Karpas-422 (cell line): ENCODE measurements around the gene OR10X1. TPM values are rescaled to one million over a fixed set of nuclear protein-coding genes. Genes with fewer than 3 reads are reported as not detected.

Experiments used
- DNase-seq: peaks from one replicate; pipeline ENCODE4 v3.0.0-alpha.2; 2015
- H2AFZ ChIP-seq: fragments of 200-600 bp; sonication (generic); 2 replicates; pipeline ENCODE4 v1.6.1; 2014; ENCODE audit warnings: antibody characterized with exemption, low read length, mixed read lengths
- H3K27ac ChIP-seq: fragments of 200-600 bp; sonication (generic); 2 replicates; pipeline ENCODE4 v1.5.1; 2014; ENCODE audit warnings: mild to moderate bottlenecking, low read length, moderate library complexity
- H3K27me3 ChIP-seq: fragments of 200-600 bp; sonication (generic); 2 replicates; pipeline ENCODE4 v1.6.1; 2014; ENCODE audit warnings: low read length, mixed read lengths
- H3K36me3 ChIP-seq: fragments of 200-600 bp; sonication (generic); 2 replicates; pipeline ENCODE4 v1.6.1; 2014; ENCODE audit warnings: low read length, mixed read lengths; ENCODE audit not compliant: insufficient read depth
- H3K4me1 ChIP-seq: fragments of 200-600 bp; sonication (generic); 2 replicates; pipeline ENCODE4 v1.6.1; 2014; ENCODE audit warnings: mild to moderate bottlenecking, low read length, mixed read lengths
- H3K4me2 ChIP-seq: fragments of 200-600 bp; sonication (generic); 2 replicates; pipeline ENCODE4 v1.6.1; 2014; ENCODE audit warnings: low read length, low read depth, mild to moderate bottlenecking; ENCODE audit not compliant: poor library complexity, severe bottlenecking
- H3K4me3 ChIP-seq: fragments of 200-600 bp; sonication (generic); 2 replicates; pipeline ENCODE4 v1.5.1; 2014; ENCODE audit warnings: mild to moderate bottlenecking, antibody characterized with exemption, low read length, mixed read lengths
- H3K79me2 ChIP-seq: fragments of 200-600 bp; sonication (generic); 2 replicates; pipeline ENCODE4 v1.6.1; 2014; ENCODE audit warnings: mild to moderate bottlenecking, low read length, mixed read lengths
- H3K9ac ChIP-seq: fragments of 200-600 bp; sonication (generic); 2 replicates; pipeline ENCODE4 v1.6.0; 2014; ENCODE audit warnings: low read length
- H3K9me2 ChIP-seq: fragments of 200-600 bp; sonication (generic), shearing (Covaris generic); replicated peaks from 2 replicates; pipeline ENCODE4 v1.6.0; 2014; ENCODE audit warnings: mild to moderate bottlenecking, low read length, moderate library complexity; ENCODE audit not compliant: insufficient read depth
- H3K9me3 ChIP-seq: fragments of 300-700, 200-600 bp; sonication (generic); 2 replicates; pipeline ENCODE4 v1.6.1; 2014; ENCODE audit warnings: low read length, mixed read lengths
- H4K20me1 ChIP-seq: fragments of 200-600 bp; sonication (generic); 2 replicates; pipeline ENCODE4 v1.6.1; 2014; ENCODE audit warnings: mild to moderate bottlenecking, antibody characterized with exemption, low read length, low read depth; ENCODE audit not compliant: insufficient read depth
- total RNA-seq: library from RNA; depleted of rRNA; stranded (reverse); fragments of >200 nt; shearing (Covaris generic); gene quantifications from 2 replicates; pipeline ENCODE4 v1.2.3, GENCODE V29; 2014; ENCODE audit warnings: low replicate concordance

The OR10X1 gene
- total RNA-seq, 1 experiment from 2014 or later: not detected

GRCh38 chr1:158577561-158577960, 2.1 kb downstream of the OR10X1 start:
- Histone ChIP-seq H3K36me3 (no peaks in the 10 kb centered on the region), H3K9me3 (no peaks in the 10 kb centered on the region), H4K20me1 (no peaks in the 10 kb centered on the region), H3K4me2 (no peak overlapping the region), H2AFZ (no peak overlapping the region), H3K9ac (no peak overlapping the region), H3K27ac (no peak overlapping the region), H3K27me3 (no peaks in the 10 kb centered on the region), H3K79me2 (no peaks in the 10 kb centered on the region), H3K4me3 (no peak overlapping the region), H3K9me2 (no peaks in the 10 kb centered on the region), H3K4me1 (no peaks in the 10 kb centered on the region)
- DNase-seq: no peak

GRCh38 chr1:158572226-158572625, 7.5 kb downstream of the OR10X1 start:
- no peaks in the 10 kb centered on the region for H3K79me2 ChIP-seq
- no peak overlapping the region for H3K4me3 ChIP-seq

DNA sequence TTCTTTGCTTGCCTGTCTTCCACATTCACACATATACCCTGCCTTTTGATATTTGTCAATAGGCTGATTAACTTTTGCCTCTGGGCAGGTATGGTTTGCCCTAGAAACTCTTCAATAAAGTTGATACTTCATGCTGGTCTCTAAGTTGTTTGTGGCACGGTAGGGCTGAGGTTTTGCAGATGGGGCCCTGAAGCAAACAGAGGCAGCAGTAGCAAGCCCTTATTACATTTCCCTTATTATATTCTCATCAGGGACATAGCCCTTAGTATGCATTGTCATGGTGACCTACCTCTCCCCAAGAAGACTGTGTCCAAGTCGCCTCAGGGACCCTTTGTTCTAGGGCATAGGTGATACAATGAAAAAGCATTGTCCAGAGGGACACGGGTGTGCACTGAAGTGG, 9.2 kb downstream of the OR10X1 start, which contains the start of gene OR6P1:
OR6P1 (minus strand) TSS at position 101 of the 400 bp plus-strand sequence. CDS start 6,976 bp downstream, outside the sequence.
- H3K9ac ChIP-seq: no peak within 1 kb of the TSS
- H3K27ac ChIP-seq: no peak within 1 kb of the TSS
- no peak within 1 kb of the TSS for H3K4me2 ChIP-seq
- H2AFZ ChIP-seq: no peak within 1 kb of the TSS
- no peaks in the 10 kb centered on the region for H3K4me1 ChIP-seq
- H4K20me1 ChIP-seq: no peaks in the 10 kb centered on the region
- no peaks in the 10 kb centered on the region for H3K27me3 ChIP-seq
- no peaks in the 10 kb centered on the region for H3K9me2 ChIP-seq
- H3K4me3 ChIP-seq: no peak within 1 kb of the TSS
- no peaks in the 10 kb centered on the region for H3K36me3 ChIP-seq
- no peak for DNase-seq
- no peaks in the 10 kb centered on the region for H3K9me3 ChIP-seq
- no peaks in the 10 kb centered on the region for H3K79me2 ChIP-seq

More at GRCh38 chr1:158572226-158572625, 7.5 kb downstream of the OR10X1 start:
- no peak overlapping the region for H3K9ac ChIP-seq
- H3K9me2 ChIP-seq: no peaks in the 10 kb centered on the region
- H3K36me3 ChIP-seq: no peaks in the 10 kb centered on the region
- no peak overlapping the region for H3K4me2 ChIP-seq
- no peaks in the 10 kb centered on the region for H3K4me1 ChIP-seq
- no peaks in the 10 kb centered on the region for H3K27me3 ChIP-seq
- no peak overlapping the region for H2AFZ ChIP-seq
- no peak overlapping the region for H3K27ac ChIP-seq
- H4K20me1 ChIP-seq: no peaks in the 10 kb centered on the region
- no peak for DNase-seq
- H3K9me3 ChIP-seq: no peaks in the 10 kb centered on the region

DNA sequence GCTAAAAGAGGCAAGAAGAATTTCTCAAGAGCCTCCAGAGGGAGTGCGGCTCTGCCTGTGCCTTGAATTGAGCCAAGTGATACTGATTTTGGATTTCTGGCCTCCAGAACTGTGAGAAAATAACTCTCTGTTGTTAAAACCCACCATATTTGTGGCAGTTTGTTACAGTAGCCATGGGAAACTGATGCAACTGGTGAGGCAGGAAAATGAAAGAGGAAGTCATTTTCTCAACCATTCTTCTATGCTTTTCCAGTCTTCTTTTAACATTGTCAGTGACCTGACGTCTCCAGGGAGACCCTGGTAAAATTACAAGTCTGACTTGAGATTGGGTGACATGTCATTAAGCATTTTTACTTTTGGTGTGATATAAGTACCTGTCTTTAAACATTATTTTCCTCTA, 15.1 kb downstream of the OR10X1 start:
- peak overlapping the region; percentile 56 for H3K9ac ChIP-seq
- peaks cover 19% of the 10 kb centered on the region for H3K4me1 ChIP-seq
- no peaks in the 10 kb centered on the region for H3K79me2 ChIP-seq
- H3K4me3 ChIP-seq: peak overlapping the region; percentile 7; the same call in 1 of the 2 replicates
- DNase-seq: peak; percentile 82
- H2AFZ ChIP-seq: peak overlapping the region; percentile 93
- H3K9me2 ChIP-seq: no peaks in the 10 kb centered on the region
- no peaks in the 10 kb centered on the region for H3K36me3 ChIP-seq
- H3K27ac ChIP-seq: peak overlapping the region; percentile 66
- no peaks in the 10 kb centered on the region for H3K27me3 ChIP-seq
- peak overlapping the region; percentile 44 for H3K4me2 ChIP-seq
- no peaks in the 10 kb centered on the region for H4K20me1 ChIP-seq
- no peaks in the 10 kb centered on the region for H3K9me3 ChIP-seq

- H3K4me2 ChIP-seq: peak overlapping the region; percentile 44
- peak overlapping the region; percentile 93 for H2AFZ ChIP-seq
- no peaks in the 10 kb centered on the region for H3K9me3 ChIP-seq
- H3K4me3 ChIP-seq: peak overlapping the region; percentile 7; the same call in 1 of the 2 replicates
- peaks cover 19% of the 10 kb centered on the region for H3K4me1 ChIP-seq
- no peaks in the 10 kb centered on the region for H3K9me2 ChIP-seq
- H3K9ac ChIP-seq: peak overlapping the region; percentile 56; the same call in 1 of the 2 replicates
- H3K36me3 ChIP-seq: no peaks in the 10 kb centered on the region
- H3K27ac ChIP-seq: peak overlapping the region; percentile 66
- H4K20me1 ChIP-seq: no peaks in the 10 kb centered on the region
- peak; percentile 74 for DNase-seq
- no peaks in the 10 kb centered on the region for H3K79me2 ChIP-seq
- H3K27me3 ChIP-seq: no peaks in the 10 kb centered on the region
These were observed 15.8 kb downstream of the OR10X1 start for GRCh38 chr1:158563853-158564252.

DNA sequence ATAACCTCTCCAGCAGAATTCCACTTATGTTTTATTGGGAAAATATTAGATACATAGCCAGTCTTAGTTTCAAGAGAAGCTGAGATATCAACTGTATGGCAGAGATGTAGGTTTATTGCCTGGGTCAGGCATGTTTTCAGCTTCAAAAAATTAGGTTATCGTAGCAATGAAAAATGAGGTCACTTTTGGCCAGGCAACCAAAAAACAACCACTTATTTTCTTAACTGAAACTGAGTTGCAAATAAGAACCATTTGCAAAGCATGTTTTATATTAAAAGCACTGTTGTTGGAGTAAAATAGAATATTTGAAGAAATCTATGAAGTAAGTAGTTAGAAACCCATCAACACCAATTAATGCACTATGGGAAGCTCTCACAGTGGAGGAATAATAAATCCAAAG, 20.0 kb downstream of the OR10X1 start:
- Histone ChIP-seq H3K9ac (no peak overlapping the region), H4K20me1 (no peaks in the 10 kb centered on the region), H3K9me3 (no peaks in the 10 kb centered on the region), H3K4me2 (no peak overlapping the region), H3K36me3 (no peaks in the 10 kb centered on the region), H3K79me2 (no peaks in the 10 kb centered on the region), H3K9me2 (no peaks in the 10 kb centered on the region), H2AFZ (no peak overlapping the region), H3K27me3 (no peaks in the 10 kb centered on the region), H3K27ac (no peak overlapping the region), H3K4me3 (no peak overlapping the region), H3K4me1 (peaks cover 13% of the 10 kb centered on the region)
- DNase-seq: no peak

- no peaks in the 10 kb centered on the region for H4K20me1 ChIP-seq
- no peaks in the 10 kb centered on the region for H3K27me3 ChIP-seq
- no peak within 1 kb of the TSS for H3K9ac ChIP-seq
- no peak within 1 kb of the TSS for H3K27ac ChIP-seq
- DNase-seq: no peak
- no peaks in the 10 kb centered on the region for H3K4me1 ChIP-seq
- no peaks in the 10 kb centered on the region for H3K9me2 ChIP-seq
- H3K9me3 ChIP-seq: no peaks in the 10 kb centered on the region
- no peak within 1 kb of the TSS for H3K4me3 ChIP-seq
- no peak within 1 kb of the TSS for H3K4me2 ChIP-seq
- no peaks in the 10 kb centered on the region for H3K79me2 ChIP-seq
- H2AFZ ChIP-seq: no peak within 1 kb of the TSS
- no peaks in the 10 kb centered on the region for H3K36me3 ChIP-seq
These were observed 25.3 kb downstream of the OR10X1 start, which contains the start of gene OR6Y1 for GRCh38 chr1:158554352-158554751. Gene OR6Y1, minus strand, starts transcription at chr1:158554405. Its CDS starts 6,300 bp downstream, at chr1:158548105.

GRCh38 chr1:158552296-158552695, 27.4 kb downstream of the OR10X1 start:
- Histone ChIP-seq H3K4me1 (no peaks in the 10 kb centered on the region), H3K4me2 (no peak overlapping the region), H4K20me1 (no peaks in the 10 kb centered on the region), H3K27me3 (no peaks in the 10 kb centered on the region), H3K4me3 (no peak overlapping the region), H3K36me3 (no peaks in the 10 kb centered on the region), H3K9me3 (no peaks in the 10 kb centered on the region), H3K9me2 (no peaks in the 10 kb centered on the region), H3K27ac (no peak overlapping the region), H3K79me2 (no peaks in the 10 kb centered on the region), H3K9ac (no peak overlapping the region), H2AFZ (no peak overlapping the region)
- DNase-seq: no peak
